HFFc6 (cell line): ENCODE measurements around the gene GIPC3. TPM values are rescaled to one million over a fixed set of nuclear protein-coding genes. Genes with fewer than 3 reads are reported as not detected.

Experiments
- DNase-seq: peaks from one replicate; pipeline ENCODE4 v3.0.0-alpha.2; 2018
- H3K27ac Mint-ChIP-seq: 2 replicates; pipeline ENCODE4 v1.8.0; 2020; ENCODE audit warnings: mild to moderate bottlenecking, mixed read lengths
- H3K27me3 Mint-ChIP-seq: 2 replicates; pipeline ENCODE4 v1.8.0; 2021; ENCODE audit warnings: mild to moderate bottlenecking, moderate library complexity, mixed read lengths; ENCODE audit not compliant: insufficient read depth
- H3K36me3 Mint-ChIP-seq: 2 replicates; pipeline ENCODE4 v1.8.0; 2021; ENCODE audit warnings: low read depth, mixed read lengths
- H3K4me1 Mint-ChIP-seq: 2 replicates; pipeline ENCODE4 v1.8.0; 2020; ENCODE audit warnings: low read depth, mixed read lengths
- H3K4me3 Mint-ChIP-seq: 2 replicates; pipeline ENCODE4 v1.8.0; 2020; ENCODE audit warnings: mild to moderate bottlenecking, moderate library complexity, mixed read lengths
- H3K9me3 Mint-ChIP-seq: 2 replicates; pipeline ENCODE4 v1.8.0; 2020; ENCODE audit warnings: mild to moderate bottlenecking, mixed read lengths
- total RNA-seq, 6 experiments: library from RNA; stranded (reverse); fragmentation: NEBNext Ultra II Directional; extraction: Animal tissue kit (Norgen Biotek cat#: 25700); gene quantifications; 2 replicates in 1 of 6; 3 replicates in 5 of 6; pipeline ENCODE4 v1.2.3, GENCODE V29; 2021
- TF ChIP-seq, protein P1 (sequence below): fragments of 200-600 bp; sonication (generic); IDR thresholded peaks from 2 replicates; pipeline ENCODE4 v1.5.0; 2021; ENCODE audit warnings: antibody characterized with exemption, mild to moderate bottlenecking

GIPC3 gene
- total RNA-seq, 6 experiments from 2014 or later: 0.10 to 0.17 (median 0.11) TPM; not detected in 2

DNA sequence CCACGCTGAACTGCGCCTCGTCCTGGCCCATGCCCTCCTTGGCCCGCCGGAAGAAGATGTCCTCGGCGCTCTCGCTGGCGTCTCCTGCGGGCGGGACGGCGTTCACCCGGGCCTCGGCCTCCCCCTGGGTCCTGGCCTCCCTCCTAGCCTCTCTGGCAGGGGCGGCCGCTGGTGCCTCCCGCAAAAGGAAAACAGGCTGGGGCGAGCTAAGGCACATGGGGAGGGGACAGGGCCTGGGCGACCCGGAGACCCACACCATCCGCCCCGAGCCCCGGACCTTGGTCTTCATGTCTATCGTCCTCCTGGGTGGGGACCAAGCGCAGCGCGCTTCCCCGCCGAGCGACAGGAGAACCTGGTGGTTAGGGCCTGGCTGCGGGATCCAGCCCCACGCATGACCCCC is 27.1 kb downstream of the GIPC3 start:
- no peak overlapping the region for H3K27ac Mint-ChIP-seq
- H3K4me1 Mint-ChIP-seq: peaks cover 11% of the 10 kb centered on the region
- TF ChIP-seq, protein P1, sequence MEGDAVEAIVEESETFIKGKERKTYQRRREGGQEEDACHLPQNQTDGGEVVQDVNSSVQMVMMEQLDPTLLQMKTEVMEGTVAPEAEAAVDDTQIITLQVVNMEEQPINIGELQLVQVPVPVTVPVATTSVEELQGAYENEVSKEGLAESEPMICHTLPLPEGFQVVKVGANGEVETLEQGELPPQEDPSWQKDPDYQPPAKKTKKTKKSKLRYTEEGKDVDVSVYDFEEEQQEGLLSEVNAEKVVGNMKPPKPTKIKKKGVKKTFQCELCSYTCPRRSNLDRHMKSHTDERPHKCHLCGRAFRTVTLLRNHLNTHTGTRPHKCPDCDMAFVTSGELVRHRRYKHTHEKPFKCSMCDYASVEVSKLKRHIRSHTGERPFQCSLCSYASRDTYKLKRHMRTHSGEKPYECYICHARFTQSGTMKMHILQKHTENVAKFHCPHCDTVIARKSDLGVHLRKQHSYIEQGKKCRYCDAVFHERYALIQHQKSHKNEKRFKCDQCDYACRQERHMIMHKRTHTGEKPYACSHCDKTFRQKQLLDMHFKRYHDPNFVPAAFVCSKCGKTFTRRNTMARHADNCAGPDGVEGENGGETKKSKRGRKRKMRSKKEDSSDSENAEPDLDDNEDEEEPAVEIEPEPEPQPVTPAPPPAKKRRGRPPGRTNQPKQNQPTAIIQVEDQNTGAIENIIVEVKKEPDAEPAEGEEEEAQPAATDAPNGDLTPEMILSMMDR: no peak
- no peak overlapping the region for H3K4me3 Mint-ChIP-seq
- H3K9me3 Mint-ChIP-seq: no peaks in the 10 kb centered on the region
- peaks cover 3% of the 10 kb centered on the region for H3K27me3 Mint-ChIP-seq
- DNase-seq: no peak
- H3K36me3 Mint-ChIP-seq: peaks cover 6% of the 10 kb centered on the region

DNA sequence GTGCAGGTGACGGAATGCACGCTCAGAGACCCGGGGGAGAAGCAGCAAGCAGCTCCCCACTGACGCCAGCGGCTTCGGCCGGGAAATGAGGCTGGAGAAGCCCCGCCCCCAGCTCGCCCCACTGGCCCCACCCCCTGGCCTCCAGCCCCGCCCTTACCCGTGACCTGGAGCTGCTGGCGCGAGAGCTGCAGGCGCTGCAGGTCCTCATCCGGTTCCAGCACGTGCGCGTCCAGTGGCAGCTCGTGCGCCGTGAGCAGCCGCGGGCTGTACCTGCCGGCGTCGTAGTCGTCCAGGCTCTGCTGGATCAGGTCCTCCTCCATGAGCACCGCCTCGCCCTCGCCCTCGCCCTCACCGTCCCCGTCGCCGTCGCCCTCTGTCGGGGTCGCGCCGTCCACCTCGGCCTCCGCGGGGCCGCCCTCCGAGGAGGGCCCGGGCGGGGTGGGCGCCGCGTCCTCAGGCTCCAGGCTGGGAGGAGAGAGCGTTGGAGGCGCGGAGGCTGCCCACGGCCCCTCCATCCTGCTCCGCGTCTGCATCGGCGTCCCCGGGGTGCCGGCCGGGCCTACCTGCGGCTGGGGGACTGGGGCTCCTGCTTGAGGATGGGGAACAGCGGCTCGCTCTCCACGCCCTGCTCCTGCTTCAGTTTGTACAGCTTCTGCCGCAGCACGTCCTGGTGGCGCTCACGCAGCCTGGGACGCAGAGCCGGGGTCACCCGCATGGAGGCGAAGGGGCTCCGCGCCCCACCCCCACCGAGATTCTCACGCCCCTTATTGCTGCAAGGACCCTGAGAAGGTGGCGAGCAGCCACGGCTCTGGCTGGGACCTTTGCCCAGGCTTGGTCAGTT is 27.8 kb downstream of the GIPC3 start:
- H3K36me3 Mint-ChIP-seq: peaks cover 6% of the 10 kb centered on the region

DNA sequence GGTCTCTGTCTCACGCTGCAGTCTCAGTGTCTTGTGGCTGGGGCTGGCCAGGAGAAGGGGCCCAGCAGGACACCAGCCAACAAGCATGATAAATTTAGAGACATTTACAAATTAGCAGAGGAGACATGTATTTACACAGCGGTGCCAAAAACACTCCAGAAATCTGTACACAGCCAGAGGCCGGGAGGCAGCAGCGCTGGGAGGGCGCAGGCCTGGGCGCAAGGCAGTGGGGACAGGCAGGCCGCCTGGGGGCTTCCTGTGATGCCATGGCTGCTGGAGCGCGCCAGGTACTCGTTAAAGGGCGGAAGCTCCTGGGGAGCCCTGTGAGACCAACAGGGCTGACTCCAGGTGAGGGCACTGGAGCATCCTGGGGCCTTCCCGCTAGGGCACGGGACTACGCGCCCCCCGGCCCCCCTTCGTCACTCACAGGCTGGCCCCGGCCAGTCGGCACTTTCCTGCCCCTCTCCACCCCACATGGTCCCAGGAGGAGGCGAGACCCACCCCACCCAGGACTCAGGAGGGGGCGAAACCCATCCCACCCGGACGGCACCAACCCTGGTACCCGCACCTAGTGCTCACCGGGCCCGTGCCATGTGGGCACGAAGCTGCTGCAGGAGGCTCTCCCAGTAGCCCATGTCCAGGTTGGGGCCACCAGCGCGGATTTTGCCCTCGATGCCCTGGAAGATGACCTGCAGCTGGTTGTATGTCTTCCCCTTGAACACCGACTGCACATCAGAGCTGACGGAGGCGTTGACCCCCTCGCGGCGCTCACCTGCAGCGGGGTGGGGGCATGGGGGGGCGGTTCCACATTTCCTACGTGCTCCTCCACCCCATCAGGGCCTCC is 28.8 kb downstream of the GIPC3 start:
- H3K4me3 Mint-ChIP-seq: no peak overlapping the region
- no peaks in the 10 kb centered on the region for H3K9me3 Mint-ChIP-seq
- DNase-seq: no peak
- H3K27me3 Mint-ChIP-seq: peaks cover 1% of the 10 kb centered on the region; the same call in 1 of the 2 replicates
- H3K27ac Mint-ChIP-seq: no peak overlapping the region
- peaks cover 6% of the 10 kb centered on the region for H3K36me3 Mint-ChIP-seq
- no peaks in the 10 kb centered on the region for H3K4me1 Mint-ChIP-seq
- TF ChIP-seq, protein P1: no peak

More for the DNA sequence above, 27.8 kb downstream of the GIPC3 start:
- TF ChIP-seq, protein P1: no peak
- no peak overlapping the region for H3K27ac Mint-ChIP-seq
- H3K27me3 Mint-ChIP-seq: peaks cover 1% of the 10 kb centered on the region; the same call in 1 of the 2 replicates
- peaks cover 3% of the 10 kb centered on the region for H3K4me1 Mint-ChIP-seq
- H3K4me3 Mint-ChIP-seq: no peak overlapping the region
- no peaks in the 10 kb centered on the region for H3K9me3 Mint-ChIP-seq
- no peak for DNase-seq

DNA sequence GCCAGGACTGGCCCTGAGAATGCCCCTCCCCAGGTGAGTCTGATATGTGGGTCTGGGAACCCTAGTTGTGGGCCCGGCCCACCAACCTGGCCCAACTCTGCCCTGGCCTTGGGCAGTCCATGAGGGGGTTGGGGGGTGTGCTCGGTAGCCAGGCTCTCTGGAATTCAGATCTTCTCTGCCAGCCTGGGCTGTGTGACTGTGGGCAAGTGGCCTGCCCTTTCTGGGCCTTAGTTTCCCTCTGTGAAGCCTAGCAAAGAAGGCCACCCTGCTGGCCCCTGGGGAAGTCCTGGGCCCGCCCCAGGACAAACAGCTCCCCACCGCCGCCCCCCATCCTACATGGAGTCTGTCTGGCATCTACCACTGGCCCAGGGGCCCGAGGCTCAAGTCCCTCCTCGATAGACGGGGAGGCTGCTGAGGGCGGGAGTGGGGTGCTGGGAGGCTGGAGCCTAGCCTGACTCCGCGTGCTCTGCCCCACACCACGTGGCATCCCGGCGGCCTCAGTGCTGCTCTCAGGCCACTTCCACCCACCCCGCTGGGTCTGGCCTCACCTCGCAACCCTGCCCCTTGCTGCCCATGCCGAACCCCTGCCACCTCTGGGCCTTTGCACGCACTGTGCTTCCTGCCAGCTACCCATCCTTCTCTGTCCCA is 29.7 kb downstream of the GIPC3 start:
- TF ChIP-seq, protein P1: no peak
- H3K36me3 Mint-ChIP-seq: peaks cover 6% of the 10 kb centered on the region
- peaks cover 1% of the 10 kb centered on the region; the same call in 1 of the 2 replicates for H3K27me3 Mint-ChIP-seq
- no peaks in the 10 kb centered on the region for H3K4me1 Mint-ChIP-seq
- H3K4me3 Mint-ChIP-seq: no peak overlapping the region
- no peak for DNase-seq
- H3K27ac Mint-ChIP-seq: no peak overlapping the region
- H3K9me3 Mint-ChIP-seq: no peaks in the 10 kb centered on the region

DNA sequence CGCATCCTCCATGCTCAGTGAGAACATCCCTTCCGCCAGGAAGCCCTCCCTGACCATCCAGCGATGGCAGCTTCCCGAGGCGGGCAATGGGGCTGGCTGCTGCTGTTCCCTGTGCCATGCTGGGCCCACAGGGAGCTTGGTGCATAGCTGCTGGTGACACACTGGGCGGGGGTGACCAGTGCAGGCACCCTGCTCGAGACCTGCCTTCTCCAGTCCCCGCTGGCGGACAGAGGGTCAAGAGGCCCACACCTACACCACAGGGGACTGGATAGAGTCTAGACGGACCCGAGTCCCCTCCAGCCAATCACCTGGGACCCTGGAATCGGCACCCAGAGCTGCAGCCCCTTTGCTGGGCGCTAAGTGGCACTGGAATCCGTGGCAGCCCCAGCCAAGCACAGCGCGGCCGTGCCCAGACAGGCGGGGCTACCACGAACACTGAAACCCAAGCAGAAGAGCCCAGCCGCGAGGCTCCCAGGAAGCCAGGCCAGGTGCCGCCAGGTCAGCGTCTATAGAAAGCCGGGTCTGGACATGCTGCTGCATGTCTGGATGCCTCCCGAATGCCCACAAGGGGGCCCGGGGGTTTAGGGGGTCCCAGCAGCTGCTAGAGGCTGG is 30.4 kb downstream of the GIPC3 start:
- Mint-ChIP-seq H3K27me3 (peaks cover 1% of the 10 kb centered on the region; the same call in 1 of the 2 replicates), H3K9me3 (no peaks in the 10 kb centered on the region), H3K36me3 (peaks cover 6% of the 10 kb centered on the region), H3K27ac (no peak overlapping the region), H3K4me3 (no peak overlapping the region), H3K4me1 (no peaks in the 10 kb centered on the region)
- TF ChIP-seq, protein P1: 0 out of 2 replicates have a peak, but pooled peaks have one; percentile 11
- no peak for DNase-seq
